OCI-M1 (cell line): Measurements from ENCODE around the gene KRTAP10-2.

ENCODE experiments used
- DNase-seq: peaks from one replicate; lab custom pipeline; 2025; lab: John Stamatoyannopoulos, UW

The KRTAP10-2 gene

GRCh38 chr21:44539991-44540666 lies 11.2 kb downstream of the KRTAP10-2 start, which contains the start of gene KRTAP10-1:
KRTAP10-1 (minus strand) TSS chr21:44540195; CDS start chr21:44540150, 45 bp downstream.
- no peak for DNase-seq

- DNase-seq, result no peak
These were observed 12.3 kb downstream of the KRTAP10-2 start for GRCh38 chr21:44539046-44539445.

- no peak for DNase-seq
These were observed 13.1 kb downstream of the KRTAP10-2 start for GRCh38 chr21:44537930-44538911.

- no peak for DNase-seq
These were observed 15.3 kb downstream of the KRTAP10-2 start for GRCh38 chr21:44535963-44536362.

GRCh38 chr21:44534688-44535087 lies 16.6 kb downstream of the KRTAP10-2 start:
- DNase-seq, result no peak

GRCh38 chr21:44533891-44534627 lies 17.2 kb downstream of the KRTAP10-2 start:
- DNase-seq, result no peak

GRCh38 chr21:44533121-44533890 lies 18.0 kb downstream of the KRTAP10-2 start:
- no peak for DNase-seq

GRCh38 chr21:44532712-44533111 lies 18.6 kb downstream of the KRTAP10-2 start:
- DNase-seq, result no peak

- no peak for DNase-seq
These were observed 19.4 kb downstream of the KRTAP10-2 start for GRCh38 chr21:44531606-44532564.

- no peak for DNase-seq
These were observed 20.3 kb downstream of the KRTAP10-2 start for GRCh38 chr21:44530903-44531605.

- DNase-seq, result no peak
These were observed 20.9 kb downstream of the KRTAP10-2 start for GRCh38 chr21:44530221-44530902.

- no peak for DNase-seq
These were observed 21.7 kb downstream of the KRTAP10-2 start for GRCh38 chr21:44529503-44530125.

GRCh38 chr21:44529011-44529421 lies 22.3 kb downstream of the KRTAP10-2 start:
- no peak for DNase-seq

- no peak for DNase-seq
These were observed 22.7 kb downstream of the KRTAP10-2 start for GRCh38 chr21:44528634-44528995.

- DNase-seq, result no peak
These were observed 23.2 kb downstream of the KRTAP10-2 start for GRCh38 chr21:44527983-44528633.

GRCh38 chr21:44527156-44527982 lies 23.9 kb downstream of the KRTAP10-2 start:
- no peak for DNase-seq
